ENCODE data around the gene CXCL3. TPM values are rescaled to one million over a fixed set of nuclear protein-coding genes. Genes with fewer than 3 reads are reported as not detected.

The CXCL3 gene
- total and polyA plus RNA-seq, 2 donors (not counting 1 experiment from before 2014, with no cell fraction given) = 0.51 to 2.5 TPM

DNA sequence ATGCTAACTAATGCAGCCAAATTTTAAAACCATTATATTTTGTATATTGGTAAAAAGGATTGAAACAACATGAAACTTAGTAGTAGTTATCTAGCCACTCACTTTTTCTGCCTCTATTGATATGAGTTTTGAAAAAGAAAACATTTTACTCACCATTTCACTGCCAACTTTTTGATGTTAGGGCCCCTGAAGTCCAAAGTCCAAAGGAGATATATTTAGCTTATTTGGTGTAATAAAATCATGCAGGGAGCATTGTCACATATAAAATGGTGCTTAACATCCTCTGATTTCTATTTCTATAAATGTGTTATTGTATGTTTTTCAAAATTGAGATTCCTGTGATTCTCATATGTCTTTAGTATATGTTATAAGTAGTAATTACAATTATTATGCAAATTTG is 24.5 kb upstream of the CXCL3 start:
- TF ChIP-seq, protein P1, sequence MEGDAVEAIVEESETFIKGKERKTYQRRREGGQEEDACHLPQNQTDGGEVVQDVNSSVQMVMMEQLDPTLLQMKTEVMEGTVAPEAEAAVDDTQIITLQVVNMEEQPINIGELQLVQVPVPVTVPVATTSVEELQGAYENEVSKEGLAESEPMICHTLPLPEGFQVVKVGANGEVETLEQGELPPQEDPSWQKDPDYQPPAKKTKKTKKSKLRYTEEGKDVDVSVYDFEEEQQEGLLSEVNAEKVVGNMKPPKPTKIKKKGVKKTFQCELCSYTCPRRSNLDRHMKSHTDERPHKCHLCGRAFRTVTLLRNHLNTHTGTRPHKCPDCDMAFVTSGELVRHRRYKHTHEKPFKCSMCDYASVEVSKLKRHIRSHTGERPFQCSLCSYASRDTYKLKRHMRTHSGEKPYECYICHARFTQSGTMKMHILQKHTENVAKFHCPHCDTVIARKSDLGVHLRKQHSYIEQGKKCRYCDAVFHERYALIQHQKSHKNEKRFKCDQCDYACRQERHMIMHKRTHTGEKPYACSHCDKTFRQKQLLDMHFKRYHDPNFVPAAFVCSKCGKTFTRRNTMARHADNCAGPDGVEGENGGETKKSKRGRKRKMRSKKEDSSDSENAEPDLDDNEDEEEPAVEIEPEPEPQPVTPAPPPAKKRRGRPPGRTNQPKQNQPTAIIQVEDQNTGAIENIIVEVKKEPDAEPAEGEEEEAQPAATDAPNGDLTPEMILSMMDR (conservative IDR thresholded peaks at IDR 0.05 in 1 of 2, IDR thresholded peaks at IDR 0.05 in 1 of 2; ENCODE audit: low read depth in 1 of 2, low read length in 2 of 2) = no peak
- TF ChIP-seq EZH2 (IDR thresholded peaks at IDR 0.05; ENCODE audit: low read length, missing control alignments) = no peak
- Histone ChIP-seq H2AFZ (ENCODE audit: low read length) (no peak overlapping the region), H3K9ac (ENCODE audit: insufficient read depth, low read length) (no peak overlapping the region), H3K79me2 (ENCODE audit: control insufficient read depth, insufficient read depth, low read length) (no peaks in the 10 kb centered on the region), H3K27me3 (ENCODE audit: control insufficient read depth, insufficient read depth, low read length) (no peaks in the 10 kb centered on the region), H3K4me2 (ENCODE audit: extremely low read depth, insufficient read depth, low read length) (no peak overlapping the region), H4K20me1 (ENCODE audit: control insufficient read depth, extremely low read depth, insufficient read depth, low read length) (no peaks in the 10 kb centered on the region), H3K4me3 (replicated peaks in 1 of 4; ENCODE audit: control extremely low read depth in 1 of 4, insufficient read depth in 1 of 4, low read depth in 3 of 4, low read length in 4 of 4) (no peak overlapping the region), H3K27ac (ENCODE audit: insufficient read depth, low read length) (no peak overlapping the region), H3K9me3 (ENCODE audit: control insufficient read depth, insufficient read depth, low read depth, low read length) (no peaks in the 10 kb centered on the region), H3K4me1 (ENCODE audit: control insufficient read depth, extremely low read depth, insufficient read depth, low read length) (no peaks in the 10 kb centered on the region), H3K36me3 (ENCODE audit: control insufficient read depth, insufficient read depth, low read length) (no peaks in the 10 kb centered on the region)
- no peak for DNase-seq (ENCODE audit: low read depth in 2 of 2)

DNA sequence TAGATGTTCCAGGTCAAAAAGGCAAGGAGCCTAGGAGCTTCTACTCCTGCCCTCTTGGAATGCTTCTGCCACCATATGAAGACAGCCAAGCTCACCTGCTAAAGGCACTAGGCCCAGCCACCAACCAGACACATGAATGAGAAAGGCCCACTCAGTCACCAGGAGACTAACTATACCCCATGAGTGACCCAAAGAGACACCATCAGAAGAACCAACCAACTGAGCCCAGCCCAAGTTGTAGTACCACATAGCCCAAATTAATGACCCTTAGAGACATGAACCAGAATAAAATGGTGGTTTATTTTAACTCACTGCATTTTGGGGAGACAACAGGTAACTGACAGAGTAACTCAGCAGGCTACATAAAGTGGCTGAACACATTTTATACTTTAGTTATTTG is 22.9 kb upstream of the CXCL3 start:
- DNase-seq (ENCODE audit: low read depth in 2 of 2) = no peak
- TF ChIP-seq, protein P1 (conservative IDR thresholded peaks at IDR 0.05 in 1 of 2, IDR thresholded peaks at IDR 0.05 in 1 of 2; ENCODE audit: low read depth in 1 of 2, low read length in 2 of 2) = no peak
- TF ChIP-seq EZH2 (IDR thresholded peaks at IDR 0.05; ENCODE audit: low read length, missing control alignments) = no peak
- Histone ChIP-seq H2AFZ (ENCODE audit: low read length) (no peak overlapping the region), H3K4me2 (ENCODE audit: extremely low read depth, insufficient read depth, low read length) (no peak overlapping the region), H3K4me1 (ENCODE audit: control insufficient read depth, extremely low read depth, insufficient read depth, low read length) (no peaks in the 10 kb centered on the region), H3K9me3 (ENCODE audit: control insufficient read depth, insufficient read depth, low read depth, low read length) (no peaks in the 10 kb centered on the region), H3K36me3 (ENCODE audit: control insufficient read depth, insufficient read depth, low read length) (no peaks in the 10 kb centered on the region), H3K27ac (ENCODE audit: insufficient read depth, low read length) (no peak overlapping the region), H3K4me3 (replicated peaks in 1 of 4; ENCODE audit: control extremely low read depth in 1 of 4, insufficient read depth in 1 of 4, low read depth in 3 of 4, low read length in 4 of 4) (no peak overlapping the region), H3K27me3 (ENCODE audit: control insufficient read depth, insufficient read depth, low read length) (no peaks in the 10 kb centered on the region), H4K20me1 (ENCODE audit: control insufficient read depth, extremely low read depth, insufficient read depth, low read length) (no peaks in the 10 kb centered on the region), H3K79me2 (ENCODE audit: control insufficient read depth, insufficient read depth, low read length) (no peaks in the 10 kb centered on the region), H3K9ac (ENCODE audit: insufficient read depth, low read length) (no peak overlapping the region)

- Histone ChIP-seq H3K4me1 (ENCODE audit: control insufficient read depth, extremely low read depth, insufficient read depth, low read length) (no peaks in the 10 kb centered on the region), H4K20me1 (ENCODE audit: control insufficient read depth, extremely low read depth, insufficient read depth, low read length) (no peaks in the 10 kb centered on the region), H3K27me3 (ENCODE audit: control insufficient read depth, insufficient read depth, low read length) (no peaks in the 10 kb centered on the region), H2AFZ (ENCODE audit: low read length) (no peak overlapping the region), H3K4me3 (replicated peaks in 1 of 4; ENCODE audit: control extremely low read depth in 1 of 4, insufficient read depth in 1 of 4, low read depth in 3 of 4, low read length in 4 of 4) (no peak overlapping the region), H3K9ac (ENCODE audit: insufficient read depth, low read length) (no peak overlapping the region), H3K4me2 (ENCODE audit: extremely low read depth, insufficient read depth, low read length) (no peak overlapping the region), H3K27ac (ENCODE audit: insufficient read depth, low read length) (no peak overlapping the region), H3K36me3 (ENCODE audit: control insufficient read depth, insufficient read depth, low read length) (no peaks in the 10 kb centered on the region), H3K9me3 (ENCODE audit: control insufficient read depth, insufficient read depth, low read depth, low read length) (no peaks in the 10 kb centered on the region), H3K79me2 (ENCODE audit: control insufficient read depth, insufficient read depth, low read length) (no peaks in the 10 kb centered on the region)
- no peak for DNase-seq (ENCODE audit: low read depth in 2 of 2)
- TF ChIP-seq, protein P1 (conservative IDR thresholded peaks at IDR 0.05 in 1 of 2, IDR thresholded peaks at IDR 0.05 in 1 of 2; ENCODE audit: low read depth in 1 of 2, low read length in 2 of 2) = no peak
- no peak for TF ChIP-seq EZH2 (IDR thresholded peaks at IDR 0.05; ENCODE audit: low read length, missing control alignments)
These were observed 20.8 kb upstream of the CXCL3 start for GRCh38 chr4:74059161-74059829.
